ENCODE measurements around the gene CHRNE. TPM values are rescaled to one million over a fixed set of nuclear protein-coding genes. Genes with fewer than 3 reads are reported as not detected.

Gene CHRNE
- total and polyA plus RNA-seq, 2 of the 13 experiments (the other 11 are each of a cell fraction or from before 2014, with no cell fraction given) = 0.53 to 0.59 TPM

DNA sequence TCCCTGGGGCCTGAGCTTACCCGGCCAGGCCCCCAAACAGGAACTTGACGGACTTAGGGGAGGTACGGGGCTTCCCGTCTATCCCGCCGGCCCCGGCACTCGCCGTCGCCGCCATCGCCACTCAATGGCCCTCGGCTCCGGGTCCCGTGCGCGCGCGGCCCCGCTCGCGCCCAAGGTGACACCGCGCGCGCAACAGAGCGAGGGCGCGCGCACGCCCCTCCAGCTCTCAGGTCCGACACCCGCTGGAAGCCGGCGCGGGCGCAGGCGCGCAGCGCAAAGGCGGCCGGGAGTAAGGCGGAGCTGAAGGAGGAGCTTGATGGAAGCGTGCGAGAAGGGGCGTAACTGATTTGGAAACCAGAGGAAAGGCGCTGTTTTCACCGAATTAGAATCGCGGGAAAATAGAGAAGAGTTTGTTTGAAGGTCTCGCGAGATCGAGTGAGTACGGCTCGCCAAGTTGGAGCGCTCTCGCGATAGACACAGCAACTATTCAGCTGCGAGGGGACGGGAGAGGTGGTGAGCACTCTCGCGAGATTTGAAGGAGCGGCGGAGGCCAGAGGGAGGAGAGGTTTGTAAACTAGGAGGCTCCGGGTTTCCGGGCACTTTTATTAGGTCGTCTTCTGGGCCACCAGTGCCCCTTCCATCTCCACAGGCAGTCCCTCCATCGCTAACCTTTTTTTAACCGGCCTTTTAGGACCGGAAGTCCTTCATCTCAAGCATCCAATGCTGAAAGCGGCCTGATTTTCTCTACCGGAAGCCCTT, 37.1 kb upstream of the CHRNE start, which contains the start of the genes RNF167 and SLC25A11 (continued):
- TF ChIP-seq, protein P1, sequence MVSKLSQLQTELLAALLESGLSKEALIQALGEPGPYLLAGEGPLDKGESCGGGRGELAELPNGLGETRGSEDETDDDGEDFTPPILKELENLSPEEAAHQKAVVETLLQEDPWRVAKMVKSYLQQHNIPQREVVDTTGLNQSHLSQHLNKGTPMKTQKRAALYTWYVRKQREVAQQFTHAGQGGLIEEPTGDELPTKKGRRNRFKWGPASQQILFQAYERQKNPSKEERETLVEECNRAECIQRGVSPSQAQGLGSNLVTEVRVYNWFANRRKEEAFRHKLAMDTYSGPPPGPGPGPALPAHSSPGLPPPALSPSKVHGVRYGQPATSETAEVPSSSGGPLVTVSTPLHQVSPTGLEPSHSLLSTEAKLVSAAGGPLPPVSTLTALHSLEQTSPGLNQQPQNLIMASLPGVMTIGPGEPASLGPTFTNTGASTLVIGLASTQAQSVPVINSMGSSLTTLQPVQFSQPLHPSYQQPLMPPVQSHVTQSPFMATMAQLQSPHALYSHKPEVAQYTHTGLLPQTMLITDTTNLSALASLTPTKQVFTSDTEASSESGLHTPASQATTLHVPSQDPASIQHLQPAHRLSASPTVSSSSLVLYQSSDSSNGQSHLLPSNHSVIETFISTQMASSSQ (IDR thresholded peaks at IDR 0.05; ENCODE audit: low read depth) = no peak
- TF ChIP-seq, protein P1 (CRISPR knock-in tag; IDR thresholded peaks at IDR 0.05; ENCODE audit: borderline replicate concordance) = no peak
- TF ChIP-seq ZNF790 (CRISPR knock-in tag; IDR thresholded peaks at IDR 0.05; ENCODE audit: borderline replicate concordance) (no peak), SRF (IDR thresholded peaks at IDR 0.05; ENCODE audit: low read depth, low read length) (no peak), ZFP36L1 (CRISPR knock-in tag; IDR thresholded peaks at IDR 0.05) (no peak), KDM2A (CRISPR knock-in tag; IDR thresholded peaks at IDR 0.05; ENCODE audit: borderline replicate concordance, low read depth) (0 out of 2 replicates have a peak, but pooled peaks have one; percentile 27), SOX13 (IDR thresholded peaks at IDR 0.05) (no peak), SOX13 (CRISPR knock-in tag; conservative IDR thresholded peaks at IDR 0.05 in 1 of 2, IDR thresholded peaks at IDR 0.05 in 1 of 2) (no peak), MAFG (CRISPR knock-in tag; IDR thresholded peaks at IDR 0.05) (no peak), POLR2G (IDR thresholded peaks at IDR 0.05; ENCODE audit: low read depth, low read length) (peak; percentile 86), U2AF2 (IDR thresholded peaks at IDR 0.05; ENCODE audit: low read depth, low read length) (no peak), PLRG1 (conservative IDR thresholded peaks at IDR 0.05) (no peak), MEIS2 (CRISPR knock-in tag; IDR thresholded peaks at IDR 0.05) (no peak), ZNF496 (CRISPR knock-in tag; IDR thresholded peaks at IDR 0.05; ENCODE audit: insufficient replicate concordance) (no peak), HDAC6 (IDR thresholded peaks at IDR 0.05; ENCODE audit: low read depth, low read length) (no peak), ZNF816 (CRISPR knock-in tag; IDR thresholded peaks at IDR 0.05; ENCODE audit: borderline replicate concordance) (no peak)
- TF ChIP-seq, protein P2, sequence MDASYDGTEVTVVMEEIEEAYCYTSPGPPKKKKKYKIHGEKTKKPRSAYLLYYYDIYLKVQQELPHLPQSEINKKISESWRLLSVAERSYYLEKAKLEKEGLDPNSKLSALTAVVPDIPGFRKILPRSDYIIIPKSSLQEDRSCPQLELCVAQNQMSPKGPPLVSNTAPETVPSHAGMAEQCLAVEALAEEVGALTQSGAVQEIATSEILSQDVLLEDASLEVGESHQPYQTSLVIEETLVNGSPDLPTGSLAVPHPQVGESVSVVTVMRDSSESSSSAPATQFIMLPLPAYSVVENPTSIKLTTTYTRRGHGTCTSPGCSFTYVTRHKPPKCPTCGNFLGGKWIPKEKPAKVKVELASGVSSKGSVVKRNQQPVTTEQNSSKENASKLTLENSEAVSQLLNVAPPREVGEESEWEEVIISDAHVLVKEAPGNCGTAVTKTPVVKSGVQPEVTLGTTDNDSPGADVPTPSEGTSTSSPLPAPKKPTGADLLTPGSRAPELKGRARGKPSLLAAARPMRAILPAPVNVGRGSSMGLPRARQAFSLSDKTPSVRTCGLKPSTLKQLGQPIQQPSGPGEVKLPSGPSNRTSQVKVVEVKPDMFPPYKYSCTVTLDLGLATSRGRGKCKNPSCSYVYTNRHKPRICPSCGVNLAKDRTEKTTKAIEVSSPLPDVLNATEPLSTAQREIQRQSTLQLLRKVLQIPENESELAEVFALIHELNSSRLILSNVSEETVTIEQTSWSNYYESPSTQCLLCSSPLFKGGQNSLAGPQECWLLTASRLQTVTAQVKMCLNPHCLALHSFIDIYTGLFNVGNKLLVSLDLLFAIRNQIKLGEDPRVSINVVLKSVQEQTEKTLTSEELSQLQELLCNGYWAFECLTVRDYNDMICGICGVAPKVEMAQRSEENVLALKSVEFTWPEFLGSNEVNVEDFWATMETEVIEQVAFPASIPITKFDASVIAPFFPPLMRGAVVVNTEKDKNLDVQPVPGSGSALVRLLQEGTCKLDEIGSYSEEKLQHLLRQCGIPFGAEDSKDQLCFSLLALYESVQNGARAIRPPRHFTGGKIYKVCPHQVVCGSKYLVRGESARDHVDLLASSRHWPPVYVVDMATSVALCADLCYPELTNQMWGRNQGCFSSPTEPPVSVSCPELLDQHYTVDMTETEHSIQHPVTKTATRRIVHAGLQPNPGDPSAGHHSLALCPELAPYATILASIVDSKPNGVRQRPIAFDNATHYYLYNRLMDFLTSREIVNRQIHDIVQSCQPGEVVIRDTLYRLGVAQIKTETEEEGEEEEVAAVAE (CRISPR knock-in tag; IDR thresholded peaks at IDR 0.05; ENCODE audit: borderline replicate concordance) = peak; percentile 31; the same call in 1 of the 2 replicates
